Esophagus muscularis mucosa (tissue), 3 donors: ENCODE measurements around the gene CDC45.

Source experiments
- POLR2A ChIP-seq: fragments of 450-650 bp; IDR thresholded peaks from one replicate; pipeline ENCODE4 v1.6.1; 2017; ENCODE audit warnings: antibody characterized with exemption, moderate library complexity, mild to moderate bottlenecking, low read depth
- TF ChIP-seq, protein P1 (sequence below), 3 experiments: fragments of 200-600 bp in 2 of 3; fragments of 450-650 bp in 1 of 3; sonication (generic) in 2 of 3; IDR thresholded peaks; one replicate each; pipeline ENCODE4 v1.5.1; 2017 to 2019; ENCODE audit warnings: antibody characterized with exemption in 3 of 3, mild to moderate bottlenecking in 2 of 3, moderate library complexity in 1 of 3

DNA sequence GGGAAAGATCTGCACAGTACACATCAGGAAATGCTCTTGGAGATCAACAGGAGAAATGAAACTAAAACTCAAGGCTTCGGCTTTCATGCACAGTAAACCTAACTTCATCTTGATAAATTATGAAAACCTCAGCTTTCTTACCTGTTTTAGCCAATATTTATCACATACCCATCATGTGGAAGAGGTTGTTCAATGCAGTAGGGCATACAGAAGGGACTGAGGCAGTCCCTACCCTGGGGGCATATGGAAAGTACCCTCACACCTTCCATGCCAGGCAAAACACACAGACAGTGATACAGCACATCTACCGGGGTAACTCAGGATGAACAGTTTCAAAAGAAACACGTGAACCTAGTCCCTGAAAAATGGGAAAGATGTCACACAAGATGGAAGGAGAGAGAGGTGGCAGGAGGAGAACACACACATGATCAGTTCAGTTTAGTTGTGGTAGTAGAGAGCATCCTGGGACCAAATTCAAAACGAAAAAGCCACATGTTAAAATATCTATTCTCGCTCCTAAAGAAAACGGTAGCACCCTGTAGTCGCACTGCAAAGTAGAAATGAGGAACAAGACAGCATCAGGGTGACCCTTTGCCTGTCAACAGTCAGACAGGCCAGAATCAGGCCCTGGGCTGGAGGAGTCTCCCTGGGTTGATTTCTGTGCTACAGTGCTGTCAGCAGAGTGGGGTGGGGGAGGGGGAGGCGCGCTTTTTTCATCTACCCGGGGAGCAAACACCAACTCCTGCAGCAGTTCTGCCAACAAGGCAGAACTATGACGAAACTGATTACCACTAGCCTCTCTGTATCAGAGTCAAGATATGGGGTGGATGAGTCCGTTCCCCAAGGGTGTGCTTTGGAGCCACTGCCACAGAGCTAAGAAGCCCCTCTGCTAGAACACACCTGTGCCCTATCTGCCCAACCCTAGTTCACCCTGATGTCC, 49.5 kb upstream of the CDC45 start:
- no peak for TF ChIP-seq POLR2A
- TF ChIP-seq, protein P1, sequence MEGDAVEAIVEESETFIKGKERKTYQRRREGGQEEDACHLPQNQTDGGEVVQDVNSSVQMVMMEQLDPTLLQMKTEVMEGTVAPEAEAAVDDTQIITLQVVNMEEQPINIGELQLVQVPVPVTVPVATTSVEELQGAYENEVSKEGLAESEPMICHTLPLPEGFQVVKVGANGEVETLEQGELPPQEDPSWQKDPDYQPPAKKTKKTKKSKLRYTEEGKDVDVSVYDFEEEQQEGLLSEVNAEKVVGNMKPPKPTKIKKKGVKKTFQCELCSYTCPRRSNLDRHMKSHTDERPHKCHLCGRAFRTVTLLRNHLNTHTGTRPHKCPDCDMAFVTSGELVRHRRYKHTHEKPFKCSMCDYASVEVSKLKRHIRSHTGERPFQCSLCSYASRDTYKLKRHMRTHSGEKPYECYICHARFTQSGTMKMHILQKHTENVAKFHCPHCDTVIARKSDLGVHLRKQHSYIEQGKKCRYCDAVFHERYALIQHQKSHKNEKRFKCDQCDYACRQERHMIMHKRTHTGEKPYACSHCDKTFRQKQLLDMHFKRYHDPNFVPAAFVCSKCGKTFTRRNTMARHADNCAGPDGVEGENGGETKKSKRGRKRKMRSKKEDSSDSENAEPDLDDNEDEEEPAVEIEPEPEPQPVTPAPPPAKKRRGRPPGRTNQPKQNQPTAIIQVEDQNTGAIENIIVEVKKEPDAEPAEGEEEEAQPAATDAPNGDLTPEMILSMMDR (IDR thresholded peaks at IDR 0.05), result no peak
